ENCODE measurements around the gene IL17REL. TPM values are rescaled to one million over a fixed set of nuclear protein-coding genes. Genes with fewer than 3 reads are reported as not detected.

IL17REL gene
- total RNA-seq, 4 donors from 2014 or later = not detected

DNA sequence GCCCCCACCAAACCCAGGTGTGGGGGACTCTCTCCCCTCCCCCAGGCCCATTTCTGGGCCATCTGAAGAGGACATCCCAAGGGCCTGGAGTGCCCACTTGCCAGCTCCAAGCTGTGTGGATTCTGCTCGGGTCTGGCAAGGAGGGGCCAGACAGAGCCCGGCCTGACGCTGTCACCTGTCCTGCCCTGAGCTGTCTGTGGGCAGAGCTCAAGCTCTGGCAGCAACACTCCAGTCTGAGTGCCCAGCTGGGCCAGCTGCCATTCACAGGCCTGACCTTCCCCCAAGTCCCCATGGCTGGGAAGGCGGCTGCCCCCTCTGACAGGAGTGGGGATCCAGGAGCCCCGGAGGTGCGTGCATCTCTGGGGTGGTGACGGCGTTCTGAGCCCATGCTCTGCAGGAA is 58.2 kb downstream of the IL17REL start:
- intact Hi-C loops (cut with DNase I; ENCODE audit: low total_unique reads) (no loop called here), in situ Hi-C loops (cut with MboI; ENCODE audit: low sequenced_read_pairs in 4 of 4) (no loop called here)
- peak; percentile 85 to 90 for ATAC-seq
- Histone ChIP-seq H3K36me3 (no peaks in the 10 kb centered on the region), H3K4me1 (peaks cover 33 to 37% of the 10 kb centered on the region in 2 donors), H3K9me3 (no peaks in the 10 kb centered on the region), H3K4me3 (no peak overlapping the region), H3K27me3 (no peaks in the 10 kb centered on the region), H3K27ac (peak overlapping the region; percentile 90 to 98 (median 93))
- TF ChIP-seq, protein P1, sequence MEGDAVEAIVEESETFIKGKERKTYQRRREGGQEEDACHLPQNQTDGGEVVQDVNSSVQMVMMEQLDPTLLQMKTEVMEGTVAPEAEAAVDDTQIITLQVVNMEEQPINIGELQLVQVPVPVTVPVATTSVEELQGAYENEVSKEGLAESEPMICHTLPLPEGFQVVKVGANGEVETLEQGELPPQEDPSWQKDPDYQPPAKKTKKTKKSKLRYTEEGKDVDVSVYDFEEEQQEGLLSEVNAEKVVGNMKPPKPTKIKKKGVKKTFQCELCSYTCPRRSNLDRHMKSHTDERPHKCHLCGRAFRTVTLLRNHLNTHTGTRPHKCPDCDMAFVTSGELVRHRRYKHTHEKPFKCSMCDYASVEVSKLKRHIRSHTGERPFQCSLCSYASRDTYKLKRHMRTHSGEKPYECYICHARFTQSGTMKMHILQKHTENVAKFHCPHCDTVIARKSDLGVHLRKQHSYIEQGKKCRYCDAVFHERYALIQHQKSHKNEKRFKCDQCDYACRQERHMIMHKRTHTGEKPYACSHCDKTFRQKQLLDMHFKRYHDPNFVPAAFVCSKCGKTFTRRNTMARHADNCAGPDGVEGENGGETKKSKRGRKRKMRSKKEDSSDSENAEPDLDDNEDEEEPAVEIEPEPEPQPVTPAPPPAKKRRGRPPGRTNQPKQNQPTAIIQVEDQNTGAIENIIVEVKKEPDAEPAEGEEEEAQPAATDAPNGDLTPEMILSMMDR (IDR thresholded peaks at IDR 0.05 in 4 of 5, conservative IDR thresholded peaks at IDR 0.05 in 1 of 5) = no peak
- peak; percentile 47 to 57 for TF ChIP-seq POLR2A (IDR thresholded peaks at IDR 0.05)
- peak; percentile 83 to 93 for DNase-seq

DNA sequence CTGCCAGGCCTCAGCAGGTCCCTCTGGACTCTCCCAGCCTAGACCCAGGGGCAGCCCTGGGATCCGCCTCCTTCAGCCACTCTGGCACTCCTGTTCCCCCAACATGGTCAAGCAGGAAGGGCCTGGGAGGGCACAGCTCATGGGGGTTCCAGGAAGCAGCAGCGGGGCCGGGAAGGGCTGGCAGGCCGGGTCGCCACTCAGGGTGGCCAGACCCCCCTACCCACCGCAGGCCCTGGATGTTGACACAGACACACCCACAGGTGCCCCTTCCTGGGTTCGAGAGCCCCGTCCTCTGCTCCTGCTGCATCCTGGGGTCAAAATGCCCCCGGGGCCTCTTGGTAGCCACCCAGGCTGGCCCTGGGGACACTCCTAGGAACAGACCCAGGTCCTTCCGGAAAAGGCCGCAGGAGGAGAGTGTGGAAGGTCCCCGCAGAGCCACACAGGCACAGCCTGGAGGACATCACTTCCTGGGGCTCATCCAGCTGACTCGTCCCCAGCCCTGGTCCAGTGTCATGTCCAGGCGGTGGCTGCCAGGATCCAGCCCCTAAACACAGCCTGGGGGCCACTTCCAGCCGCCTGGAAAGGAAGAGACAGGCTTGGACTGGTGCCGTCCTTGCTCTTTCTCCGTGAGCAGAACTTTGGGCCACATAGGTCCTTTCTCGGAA is 58.8 kb downstream of the IL17REL start:
- ATAC-seq (peak; percentile 64 to 65), DNase-seq (peak in 1 of 2 donors; percentile 74)
- in situ Hi-C loops (cut with MboI; ENCODE audit: low sequenced_read_pairs in 4 of 4) = no loop called here

DNA sequence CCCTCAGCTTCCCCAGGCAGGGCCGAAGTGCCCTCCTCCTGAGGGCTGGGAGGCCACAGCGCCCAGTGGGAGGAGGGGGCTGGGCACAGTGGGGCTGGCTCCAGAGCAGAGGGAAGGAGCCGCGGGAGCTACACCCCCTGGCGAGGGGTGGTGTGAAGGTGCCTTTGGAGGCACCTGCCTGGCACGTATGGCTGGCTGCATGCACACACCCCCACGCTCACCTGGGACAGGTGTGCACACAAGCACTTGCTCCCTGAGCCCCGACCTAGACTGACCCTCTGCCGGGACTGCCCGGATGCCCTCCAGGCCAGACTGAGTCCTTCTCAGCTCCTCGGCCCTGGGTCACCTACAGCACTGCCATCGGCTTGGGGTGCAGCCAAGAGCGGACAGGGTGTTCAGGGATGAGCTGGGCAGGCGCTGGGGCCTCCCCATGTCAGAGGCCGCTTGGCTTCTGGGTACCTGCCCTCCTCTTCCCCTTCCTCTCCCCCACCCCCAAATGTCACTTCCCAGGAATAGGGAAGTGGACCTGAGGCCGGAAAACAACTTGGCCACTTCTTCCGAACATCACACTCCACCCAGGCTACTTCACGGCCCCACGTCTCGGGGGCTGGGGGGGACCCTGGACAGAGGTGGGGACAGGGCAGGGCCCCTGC is 59.4 kb downstream of the IL17REL start:
- DNase-seq (peak in 1 of 2 donors; percentile 34), ATAC-seq (no peak)
- H3K9me3 ChIP-seq = no peaks in the 10 kb centered on the region
- in situ Hi-C loops (cut with MboI; ENCODE audit: low sequenced_read_pairs in 4 of 4) = no loop called here
- peak overlapping the region; percentile 90 to 98 (median 93) for H3K27ac ChIP-seq
- TF ChIP-seq POLR2A (IDR thresholded peaks at IDR 0.05) = no peak
- TF ChIP-seq, protein P1 (IDR thresholded peaks at IDR 0.05 in 4 of 5, conservative IDR thresholded peaks at IDR 0.05 in 1 of 5) = no peak
- H3K4me3 ChIP-seq = no peak overlapping the region
- intact Hi-C loops (cut with DNase I; ENCODE audit: low total_unique reads) = no loop called here
- no peaks in the 10 kb centered on the region for H3K27me3 ChIP-seq
- peaks cover 27 to 34% of the 10 kb centered on the region in 2 donors for H3K4me1 ChIP-seq
- no peaks in the 10 kb centered on the region for H3K36me3 ChIP-seq

More for the DNA sequence above, 58.8 kb downstream of the IL17REL start:
- Histone ChIP-seq H3K36me3 (no peaks in the 10 kb centered on the region), H3K4me1 (peaks cover 28 to 34% of the 10 kb centered on the region in 2 donors), H3K27me3 (no peaks in the 10 kb centered on the region), H3K27ac (peak overlapping the region; percentile 90 to 98 (median 93)), H3K9me3 (no peaks in the 10 kb centered on the region), H3K4me3 (no peak overlapping the region)
- intact Hi-C loops (cut with DNase I; ENCODE audit: low total_unique reads) = no loop called here
- TF ChIP-seq POLR2A (IDR thresholded peaks at IDR 0.05) = no peak
- TF ChIP-seq, protein P1 (IDR thresholded peaks at IDR 0.05 in 4 of 5, conservative IDR thresholded peaks at IDR 0.05 in 1 of 5) = no peak

DNA sequence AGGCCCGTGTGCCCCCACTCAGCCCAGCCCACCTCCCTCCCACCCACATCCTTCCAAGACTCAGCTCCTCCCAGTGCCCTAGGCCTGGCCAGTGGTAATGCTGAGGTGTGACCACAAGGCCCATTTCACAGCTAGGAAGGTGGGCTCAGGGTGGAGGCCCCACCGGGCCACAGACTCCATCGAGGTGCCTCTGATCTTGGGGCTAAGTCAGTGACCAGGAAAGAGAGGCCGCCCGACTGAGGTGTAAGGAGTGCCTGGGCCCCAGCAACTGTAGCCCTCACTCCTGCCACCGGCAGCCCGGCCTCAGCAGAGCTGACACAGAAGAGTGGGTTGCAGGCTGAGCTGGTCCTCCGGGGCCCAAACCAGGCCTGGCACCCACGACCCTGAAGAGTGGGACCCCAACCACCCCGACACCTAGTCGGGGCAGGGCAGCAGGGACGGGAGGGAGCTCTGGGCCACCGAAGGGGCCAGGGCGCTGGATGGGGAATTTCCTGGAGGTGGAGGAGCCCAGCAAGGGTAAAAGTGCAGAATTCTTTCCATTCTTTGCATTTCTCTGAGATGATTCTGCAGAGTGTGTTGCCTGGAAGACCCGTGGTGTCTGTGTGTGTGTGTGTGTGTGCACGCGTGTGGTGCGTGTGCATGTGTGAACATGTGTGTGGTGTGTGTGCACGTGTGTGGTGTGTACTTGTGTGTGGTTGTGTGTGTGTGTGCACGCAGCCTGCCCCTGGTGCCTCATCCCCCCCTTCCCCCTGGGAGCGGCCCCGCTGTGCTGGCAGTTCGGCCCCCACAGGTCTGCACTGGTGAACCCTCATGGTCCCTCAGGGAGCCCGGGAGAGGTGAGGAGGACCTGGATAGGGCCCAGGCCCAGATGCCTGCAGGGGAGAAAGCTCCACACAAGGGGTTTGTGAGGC is 60.3 kb downstream of the IL17REL start:
- Histone ChIP-seq H3K4me3 (no peak overlapping the region), H3K4me1 (peaks cover 27 to 34% of the 10 kb centered on the region in 2 donors), H3K36me3 (no peaks in the 10 kb centered on the region), H3K27me3 (no peaks in the 10 kb centered on the region), H3K27ac (peak overlapping the region in 1 of 4 donors; percentile 90), H3K9me3 (no peaks in the 10 kb centered on the region)
- ATAC-seq = no peak
- intact Hi-C loops (cut with DNase I; ENCODE audit: low total_unique reads) (no loop called here), in situ Hi-C loops (cut with MboI; ENCODE audit: low sequenced_read_pairs in 4 of 4) (no loop called here)
- DNase-seq = no peak
- TF ChIP-seq, protein P1 (IDR thresholded peaks at IDR 0.05 in 4 of 5, conservative IDR thresholded peaks at IDR 0.05 in 1 of 5) = no peak
- TF ChIP-seq POLR2A (IDR thresholded peaks at IDR 0.05) = no peak
